NCI-H1092 (cell line): ENCODE measurements around the gene MYADML2.

ENCODE experiments used
- DNase-seq: peaks from one replicate; lab custom pipeline; 2025; lab: John Stamatoyannopoulos, UW

Gene MYADML2

DNA sequence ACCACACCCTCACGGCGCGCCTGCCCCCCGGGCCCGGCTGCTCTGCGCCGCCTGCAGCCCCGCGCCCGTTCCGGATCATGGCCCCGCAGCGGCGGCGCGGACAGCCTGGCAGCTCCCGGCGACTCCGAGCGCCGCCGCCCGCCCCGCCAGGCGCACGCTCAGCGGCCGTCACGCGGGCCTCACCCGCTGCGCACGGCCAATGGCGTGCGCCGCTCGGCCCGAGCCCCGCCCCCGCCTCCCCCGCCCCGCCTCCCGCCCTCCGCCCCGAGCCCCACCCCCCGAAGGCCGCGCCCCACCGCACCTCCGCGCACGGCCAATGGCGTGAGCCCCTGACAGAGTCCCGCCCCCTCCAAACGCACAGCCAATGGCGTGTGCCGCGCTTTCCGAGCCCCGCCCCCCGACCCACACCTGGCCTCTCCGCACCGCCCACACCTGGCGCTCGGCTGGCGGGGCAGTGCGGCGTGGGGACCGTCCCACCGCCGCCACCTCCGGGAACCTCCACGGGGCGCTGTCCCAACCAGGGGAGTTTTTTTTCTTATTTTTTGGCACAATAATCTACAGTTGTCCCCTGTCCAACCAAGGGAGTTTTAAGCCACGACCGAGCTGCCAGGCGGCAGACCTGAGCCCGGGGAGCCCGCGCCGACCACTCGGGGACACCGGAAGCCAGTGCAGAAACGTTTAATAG, 35.6 kb downstream of the MYADML2 start, which contains the start of gene PCYT2:
Gene PCYT2, minus strand, starts transcription at position 123 of the 685 bp plus-strand sequence. Its CDS starts 44 bp downstream, at position 79.
- DNase-seq: peak; percentile 86

GRCh38 chr17:81910840-81911276, 36.2 kb downstream of the MYADML2 start:
- DNase-seq: no peak

DNA sequence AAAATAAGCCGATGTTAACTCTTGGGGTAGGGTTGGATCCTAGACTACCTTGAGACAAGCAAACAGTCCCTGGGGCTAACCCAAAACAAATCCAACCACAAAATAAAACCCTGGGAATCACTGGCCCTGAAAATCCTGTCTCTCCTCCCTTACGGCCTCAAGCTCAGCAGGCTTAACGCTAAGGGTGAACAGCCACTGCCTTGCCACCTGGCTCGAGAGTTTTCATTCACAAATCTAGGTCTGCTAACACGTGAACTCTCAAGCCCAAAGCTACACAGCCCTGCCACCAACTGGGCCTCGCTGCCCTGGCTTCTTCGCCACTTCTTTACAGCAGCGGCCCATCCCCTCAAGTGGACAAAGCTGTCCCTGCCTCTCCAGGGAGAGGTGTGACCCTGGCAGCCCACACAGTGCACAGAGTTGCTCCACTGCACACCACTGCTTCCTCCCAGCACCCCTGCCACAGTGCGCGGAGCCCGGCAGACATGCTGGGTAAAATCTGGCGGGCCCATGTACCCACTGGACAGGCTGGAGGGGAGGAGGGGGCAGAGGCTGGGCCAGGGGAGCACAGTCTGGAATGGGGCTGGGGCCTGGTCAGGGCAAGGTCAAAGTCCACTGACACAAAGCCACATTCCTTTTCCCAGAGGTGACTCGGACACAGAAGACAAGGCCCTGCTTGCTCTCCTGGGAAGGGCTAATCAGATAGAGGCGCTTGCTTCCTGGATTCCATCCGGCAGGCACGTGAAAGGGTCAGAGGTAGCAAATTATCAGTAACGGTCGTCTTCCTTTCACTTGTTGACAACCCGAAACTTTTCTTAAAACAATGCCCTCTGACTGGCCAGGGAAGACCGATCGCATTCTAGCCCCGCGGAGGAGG, 36.8 kb downstream of the MYADML2 start:
- no peak for DNase-seq

DNA sequence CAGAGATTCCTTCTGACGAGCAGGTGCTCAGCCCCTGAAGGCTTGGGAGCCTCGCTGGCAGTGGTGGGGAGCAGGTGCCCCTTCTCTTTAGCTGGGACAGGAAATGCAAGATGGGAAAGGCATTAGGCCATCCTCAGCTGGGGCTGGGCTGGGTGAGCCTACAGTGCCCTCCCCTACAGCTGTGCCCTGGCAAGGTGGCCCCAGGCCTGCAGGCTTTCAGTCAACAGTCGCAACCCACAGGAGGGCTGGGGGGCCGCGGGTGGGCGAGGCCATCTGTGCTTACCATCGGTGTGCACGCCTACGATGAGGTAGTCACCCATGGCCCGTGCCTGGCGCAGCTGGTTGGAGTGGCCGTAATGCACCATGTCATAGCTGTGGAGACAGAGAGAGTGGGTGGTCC, 37.8 kb downstream of the MYADML2 start:
- DNase-seq: no peak

DNA sequence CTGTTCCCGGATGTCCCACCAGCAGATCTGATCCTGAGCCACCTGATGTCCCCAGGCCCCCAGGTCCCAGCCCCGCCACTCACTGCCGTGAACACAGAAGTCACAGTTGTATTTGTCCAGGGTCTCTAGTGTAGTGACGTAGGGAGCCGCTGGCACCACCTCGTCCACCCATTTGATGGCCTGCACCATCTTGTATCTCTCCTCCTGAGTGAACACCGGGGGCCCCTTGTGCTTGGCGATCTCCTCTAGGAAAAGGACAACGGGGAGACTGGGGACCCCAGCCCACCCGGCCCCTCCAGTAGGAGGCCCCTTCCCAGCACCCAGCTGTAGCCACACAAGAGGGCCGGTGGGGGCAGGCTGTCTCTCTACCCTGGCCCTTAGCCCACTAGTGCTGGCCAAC, 38.2 kb downstream of the MYADML2 start:
- DNase-seq: no peak

DNA sequence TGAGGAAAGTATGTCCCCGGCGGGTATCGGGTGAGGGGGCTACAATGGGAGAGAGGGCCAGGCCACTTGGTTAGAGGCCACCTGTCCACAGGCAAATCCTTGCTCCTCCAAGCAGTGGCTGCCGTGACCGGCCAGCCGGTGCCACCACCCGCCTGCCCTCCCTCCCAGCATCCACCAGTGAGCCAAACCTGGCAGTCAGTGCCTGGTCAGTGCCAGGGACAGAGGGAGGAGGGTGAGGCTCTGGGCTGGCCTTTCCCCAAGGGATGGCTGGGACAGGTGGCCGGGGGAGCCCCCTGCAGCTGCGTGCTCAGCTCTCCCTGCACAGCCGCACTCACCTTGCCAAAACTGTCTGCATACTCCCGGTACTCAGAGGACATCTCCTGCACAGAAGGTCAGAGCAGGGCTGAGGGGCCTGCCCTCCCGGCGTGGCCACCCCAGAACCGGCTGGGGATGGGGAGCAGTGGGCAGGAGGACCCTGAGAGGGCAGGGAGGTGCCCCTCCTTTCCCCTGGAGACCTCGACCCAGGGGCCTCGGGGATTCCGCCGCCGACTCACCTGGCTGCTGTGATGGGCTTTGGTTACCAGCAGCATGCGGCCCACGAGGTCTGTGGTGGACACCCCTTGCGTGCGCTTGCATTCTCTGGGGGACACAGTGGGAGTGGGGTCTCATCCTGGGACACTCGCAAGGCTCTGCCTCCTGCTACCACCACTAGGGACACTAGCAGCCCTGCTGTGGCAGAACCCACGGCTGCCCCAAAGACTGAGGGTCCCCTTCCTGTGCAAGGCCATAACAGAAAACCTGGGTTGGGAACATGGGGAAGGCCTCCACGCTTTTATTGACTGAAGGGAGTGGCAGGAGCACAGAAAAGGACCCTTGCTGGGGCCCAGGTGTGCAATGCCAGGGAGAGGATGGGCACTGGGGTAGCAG, 39.6 kb downstream of the MYADML2 start:
- no peak for DNase-seq

DNA sequence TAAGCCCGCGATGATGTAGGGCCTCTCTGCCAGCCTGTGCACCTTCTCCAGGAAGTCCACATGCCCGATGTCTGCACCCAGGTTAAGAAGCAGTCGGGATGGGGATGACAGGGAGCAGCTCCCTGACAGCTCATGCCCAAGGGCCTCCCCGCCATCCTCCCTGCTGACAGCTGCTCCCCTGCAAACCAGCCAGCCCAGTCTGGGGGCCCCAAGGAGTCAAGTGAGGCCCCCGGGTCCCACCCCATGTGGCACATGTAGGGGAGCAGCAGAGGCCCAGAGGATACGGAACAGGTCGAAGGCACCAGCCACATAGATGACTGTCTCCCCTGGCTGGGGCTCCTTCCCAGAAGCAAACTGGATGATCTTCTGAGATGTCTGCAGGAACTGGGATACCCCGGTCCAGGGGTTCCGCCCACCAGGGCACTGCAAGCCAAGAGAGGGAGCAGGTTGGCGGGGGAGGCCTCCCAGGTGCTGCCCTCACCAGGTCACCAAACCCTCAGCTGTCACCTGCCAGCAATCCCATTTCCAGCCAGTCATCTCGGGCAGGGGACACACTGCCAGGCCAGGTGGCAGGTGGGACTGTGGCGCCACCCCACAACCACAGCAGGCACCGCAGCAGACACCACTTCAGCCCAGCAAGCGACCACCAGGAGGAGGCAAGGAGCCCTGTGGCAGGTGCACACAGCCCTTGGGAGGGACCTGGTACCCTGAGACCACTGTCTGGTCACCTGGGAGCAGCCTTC, 40.4 kb downstream of the MYADML2 start:
- no peak for DNase-seq

GRCh38 chr17:81905993-81906392, 41.0 kb downstream of the MYADML2 start:
- no peak for DNase-seq

DNA sequence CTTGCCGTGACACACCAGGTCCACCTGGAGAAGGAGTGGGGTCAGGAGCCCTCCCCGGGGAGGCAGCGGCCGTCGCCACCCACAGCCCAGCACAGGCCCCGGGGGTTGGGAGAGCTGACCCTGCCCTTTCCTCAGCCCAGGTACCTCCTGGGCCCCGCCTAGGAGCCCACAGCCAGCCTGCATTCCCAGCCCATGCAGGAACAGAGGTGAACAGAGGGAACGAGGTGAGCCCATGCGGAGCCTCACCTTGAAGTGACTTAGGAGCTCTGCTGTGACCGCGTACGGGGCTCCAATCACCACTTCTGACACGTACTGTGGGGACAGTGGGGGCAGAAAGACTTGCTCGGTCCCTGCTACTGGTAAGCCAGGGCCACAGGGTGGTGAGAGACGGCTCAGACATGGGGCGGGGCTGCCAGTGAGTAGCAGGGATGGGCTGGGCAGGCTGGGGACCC, 41.6 kb downstream of the MYADML2 start:
- DNase-seq: no peak

DNA sequence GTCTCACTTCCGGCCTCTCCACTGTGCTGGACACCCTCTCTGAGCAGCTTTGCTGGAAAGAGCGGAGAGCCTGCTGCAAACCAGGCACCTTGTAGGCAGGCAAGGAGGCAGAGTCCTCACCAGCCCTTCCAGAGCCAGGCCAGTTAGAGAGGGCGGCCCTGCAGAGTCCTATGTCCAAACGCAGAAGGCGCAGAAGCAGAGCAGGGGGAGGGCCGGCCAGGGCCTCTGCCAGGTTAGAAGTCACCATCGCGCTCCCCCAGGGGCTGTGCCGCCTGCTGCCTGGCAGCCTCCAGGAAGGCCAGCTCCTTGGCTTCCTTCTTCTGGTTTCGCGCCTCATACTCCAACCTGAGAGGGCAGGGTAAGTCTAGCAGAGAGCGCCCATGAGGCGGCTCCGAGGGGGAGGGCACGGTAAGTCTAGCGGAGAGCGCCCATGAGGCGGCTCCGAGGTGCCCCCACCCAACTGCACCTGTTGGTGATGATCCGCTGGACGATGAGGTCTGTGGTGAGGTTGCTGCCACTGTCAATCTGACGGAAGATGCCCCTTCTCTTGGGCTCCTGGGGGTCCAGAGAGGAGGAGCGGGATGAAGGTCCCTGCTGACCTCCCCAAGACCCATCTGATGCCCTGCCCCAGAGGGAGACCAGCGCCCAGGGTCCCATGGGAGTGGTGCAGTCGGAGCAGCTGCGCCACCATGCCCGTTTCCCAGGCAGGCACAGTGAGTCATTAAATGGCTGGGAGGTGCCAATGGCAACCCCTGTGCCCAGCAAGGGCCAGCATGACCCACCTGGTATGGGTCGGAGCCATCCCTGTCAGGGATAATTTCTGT, 42.2 kb downstream of the MYADML2 start:
- no peak for DNase-seq

- no peak for DNase-seq
These were observed 43.0 kb downstream of the MYADML2 start for GRCh38 chr17:81903896-81904599.

DNA sequence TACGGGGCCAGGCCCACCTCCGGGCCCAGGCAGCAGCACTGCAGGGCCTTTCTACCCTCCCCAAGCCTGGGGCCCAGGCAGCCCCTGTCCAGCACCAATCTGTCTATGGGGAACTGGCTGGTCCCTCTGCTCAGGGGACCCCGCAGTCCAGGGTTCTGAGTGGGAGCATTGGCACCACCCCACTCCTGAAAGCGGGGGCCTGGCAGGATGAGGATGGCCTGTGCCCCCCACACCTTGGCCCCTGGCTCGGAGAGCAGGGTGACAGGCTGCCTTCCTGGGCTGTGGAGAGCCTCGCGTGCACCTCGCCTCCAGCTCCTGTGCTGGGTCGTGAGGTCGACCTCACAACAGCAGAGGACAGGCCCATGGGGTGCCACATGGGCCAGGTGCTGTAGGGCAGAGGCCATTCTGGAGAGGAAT, 43.6 kb downstream of the MYADML2 start:
- no peak for DNase-seq

DNA sequence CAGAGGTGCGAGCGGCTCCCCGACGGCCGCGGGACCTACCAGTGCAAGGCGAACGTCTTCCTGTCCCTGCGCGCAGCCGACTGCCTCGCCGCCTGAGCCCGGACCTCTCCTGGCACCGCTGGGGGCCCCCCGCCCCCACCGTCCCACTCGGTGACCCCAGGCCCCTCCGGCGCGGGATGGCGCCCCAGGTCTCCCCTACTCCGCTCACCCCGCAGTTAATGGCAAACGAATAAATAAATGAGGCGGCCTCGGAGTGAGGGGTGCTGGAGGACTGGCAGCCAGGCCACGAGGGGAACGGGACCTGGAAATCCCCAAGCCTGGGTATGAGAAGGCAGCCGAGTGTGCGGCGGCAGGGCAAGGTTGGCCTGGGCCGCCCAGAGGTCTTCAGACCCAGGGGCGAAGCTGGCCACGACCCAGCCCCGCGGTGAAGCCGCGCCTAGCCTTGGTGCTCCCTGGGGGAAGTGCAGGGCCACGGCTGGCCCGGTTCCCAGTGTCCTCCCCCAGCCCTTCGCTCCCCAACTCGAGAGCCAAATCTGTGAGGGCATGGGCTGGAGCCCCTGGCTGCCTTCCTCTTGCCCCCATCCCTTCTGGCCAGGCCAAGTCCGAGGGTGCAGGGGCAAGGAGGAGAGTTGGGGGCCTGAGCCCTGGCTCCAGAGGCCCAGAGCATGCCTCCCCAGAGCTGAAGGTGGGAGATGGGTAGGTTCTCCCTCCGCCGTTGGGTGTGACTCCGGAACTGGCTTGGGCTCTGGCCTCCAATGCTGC, 44.2 kb downstream of the MYADML2 start:
- no peak for DNase-seq

GRCh38 chr17:81902023-81902652, 44.9 kb downstream of the MYADML2 start, which contains the start of gene NPB:
TSS of gene NPB (plus strand) at chr17:81902238. CDS start at chr17:81902278, 40 bp downstream.
- peak; percentile 33 for DNase-seq

DNA sequence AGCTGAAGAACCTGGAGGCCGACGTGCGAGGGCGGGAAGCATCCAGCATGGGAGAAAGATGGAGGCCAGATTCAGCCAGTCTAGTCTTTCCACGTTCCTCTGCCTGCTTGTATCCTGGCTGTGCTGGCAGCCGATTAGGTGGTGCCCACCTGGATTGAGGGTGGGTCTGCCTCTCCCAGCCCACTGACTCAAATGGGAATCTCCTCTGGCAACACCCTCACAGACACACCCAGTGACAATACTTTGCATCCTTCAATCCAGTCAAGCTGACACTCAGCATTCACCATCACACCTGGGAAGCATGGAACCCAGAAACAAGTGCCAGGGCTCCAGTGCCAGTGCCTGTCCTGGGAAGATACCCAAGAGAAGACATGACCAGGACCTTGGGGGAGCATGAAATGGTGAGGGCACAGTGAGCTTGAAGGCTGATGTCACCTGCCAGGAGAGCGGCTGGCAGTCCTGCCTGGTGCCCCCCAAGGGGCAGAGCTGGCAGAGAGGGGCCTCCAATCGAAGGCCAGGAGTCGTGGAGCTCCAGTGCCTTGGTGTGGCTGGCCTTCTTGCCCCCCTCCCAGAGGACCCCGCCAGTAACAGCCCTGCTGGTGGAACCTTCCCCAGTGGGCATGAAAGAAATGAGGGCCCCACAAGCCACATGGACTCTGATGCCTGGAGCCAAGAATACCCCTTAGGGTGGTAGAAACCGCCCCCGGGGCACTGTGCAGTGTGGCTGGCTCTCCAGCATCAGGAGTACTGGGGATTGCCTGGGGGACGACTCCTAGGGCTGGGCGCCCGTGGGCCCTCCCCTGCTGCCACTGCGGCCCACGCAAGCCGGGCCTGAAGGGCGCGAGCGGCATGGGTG, 45.6 kb downstream of the MYADML2 start:
- DNase-seq: no peak

DNA sequence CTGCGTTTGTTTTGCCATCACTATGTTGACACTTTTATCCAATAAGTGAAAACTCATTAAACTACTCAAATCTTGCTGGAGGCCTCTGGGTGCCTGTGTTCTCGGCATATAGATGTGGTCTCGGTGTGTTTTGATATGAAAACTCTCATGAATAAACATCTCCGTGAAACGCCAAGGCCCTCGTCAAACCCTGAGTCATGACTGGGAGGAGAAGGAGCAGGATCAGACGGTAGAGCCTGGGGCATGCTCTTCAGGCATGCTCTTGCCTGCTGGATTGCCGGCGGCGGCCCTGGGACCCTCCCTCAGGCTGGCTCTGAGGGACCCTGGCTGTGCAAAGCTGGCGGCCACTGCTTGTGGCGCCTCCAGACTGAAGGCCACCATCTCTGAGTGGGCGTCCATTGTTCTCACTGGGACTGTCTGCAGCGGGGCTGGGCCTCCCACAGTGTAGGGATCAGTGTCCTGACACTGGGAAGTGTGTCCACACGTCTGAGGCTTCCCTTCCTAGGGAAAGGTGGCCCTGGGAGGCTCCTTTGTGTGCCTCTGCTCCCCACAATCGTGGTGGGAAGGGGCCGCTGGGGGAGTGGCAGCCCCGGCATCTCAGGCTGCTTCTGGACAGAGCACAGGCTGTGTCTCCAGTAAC, 46.7 kb downstream of the MYADML2 start:
- DNase-seq: no peak
